Stomach (tissue), 4 donors: Measurements from ENCODE around the gene CCDC74A.

Experiments
- CTCF ChIP-seq, 7 experiments: fragments of 450-650 bp in 4 of 7; fragments of 200-600 bp in 3 of 7; sonication (generic) in 3 of 7; IDR thresholded peaks; one replicate each; pipeline ENCODE4 v1.5.1; 2016 to 2019; ENCODE audit warnings: antibody characterized with exemption in 7 of 7, control low read depth in 2 of 7, mild to moderate bottlenecking in 1 of 7
- POLR2A ChIP-seq, 4 donors: fragments of 450-650 bp; IDR thresholded peaks; one replicate each; pipeline ENCODE4 v1.6.1; 2016; ENCODE audit warnings: antibody characterized with exemption in 4 of 4, control low read depth in 2 of 4, mild to moderate bottlenecking in 1 of 4, moderate library complexity in 1 of 4

GRCh38 chr2:131493199-131493968 is 34.3 kb upstream of the CCDC74A start:
- TF ChIP-seq CTCF (IDR thresholded peaks at IDR 0.05) = no peak
- no peak for TF ChIP-seq POLR2A (IDR thresholded peaks at IDR 0.05)
